Mucosa of rectum (tissue), 2 donors: Measurements from ENCODE around the gene APOL3.
A peak's percentile ranks its signal among the peaks of the same experiment; 100 is the strongest.

Experiments used
- H3K27ac ChIP-seq, 2 donors: one replicate each; pipeline ENCODE4 v1.7.0; 2013; ENCODE audit warnings: inconsistent platforms in 2 of 2, low read depth in 2 of 2, low read length in 2 of 2
- H3K27me3 ChIP-seq, 2 donors: one replicate each; pipeline ENCODE4 v1.7.0; 2013; ENCODE audit warnings: low read length in 2 of 2; ENCODE audit not compliant: control insufficient read depth in 2 of 2, insufficient read depth in 2 of 2
- H3K36me3 ChIP-seq, 2 donors: one replicate each; pipeline ENCODE4 v1.7.0; 2013; ENCODE audit warnings: low read length in 2 of 2; ENCODE audit not compliant: control insufficient read depth in 2 of 2, insufficient read depth in 2 of 2
- H3K4me1 ChIP-seq, 2 donors: one replicate each; pipeline ENCODE4 v1.7.0; 2013; ENCODE audit warnings: low read length in 2 of 2, mild to moderate bottlenecking in 1 of 2; ENCODE audit not compliant: control insufficient read depth in 2 of 2, insufficient read depth in 2 of 2
- H3K4me3 ChIP-seq, 2 donors: one replicate each; pipeline ENCODE4 v1.7.0; 2013; ENCODE audit warnings: low read length in 2 of 2
- H3K9ac ChIP-seq, 2 donors: one replicate each; pipeline ENCODE4 v1.7.0; 2013; ENCODE audit warnings: low read length in 2 of 2, low read depth in 1 of 2, mild to moderate bottlenecking in 1 of 2
- H3K9me3 ChIP-seq, 2 donors: one replicate each; pipeline ENCODE4 v1.7.0; 2013; ENCODE audit warnings: low read length in 2 of 2; ENCODE audit not compliant: control insufficient read depth in 2 of 2
- donor health status: healthy.
- donor health status: Normal muscosa, but diverticular disease.

APOL3 gene

DNA sequence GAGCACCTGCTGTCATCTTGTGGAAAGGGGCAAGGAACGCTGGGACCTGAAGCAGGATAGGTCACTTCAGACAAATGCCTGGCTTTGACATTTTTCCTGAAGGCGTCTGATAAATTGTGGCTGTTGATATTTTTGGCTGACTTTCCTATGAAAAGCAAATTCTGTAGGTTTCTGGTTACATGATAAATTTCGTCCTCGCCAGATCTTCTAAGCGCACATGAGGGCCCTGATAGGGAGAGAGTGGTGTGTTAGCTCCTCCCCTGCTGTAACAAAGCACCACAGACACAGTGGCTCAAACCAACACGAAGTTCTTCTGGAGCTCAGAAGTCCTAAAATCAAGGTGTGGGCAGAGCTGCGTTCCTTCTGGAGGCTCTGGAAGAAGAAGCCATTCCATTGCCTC is 21.5 kb upstream of the APOL3 start:
- Histone ChIP-seq H3K27ac (no peak overlapping the region), H3K4me1 (no peaks in the 10 kb centered on the region), H3K27me3 (no peaks in the 10 kb centered on the region), H3K36me3 (no peaks in the 10 kb centered on the region), H3K9me3 (no peaks in the 10 kb centered on the region), H3K9ac (no peak overlapping the region), H3K4me3 (no peak overlapping the region)

DNA sequence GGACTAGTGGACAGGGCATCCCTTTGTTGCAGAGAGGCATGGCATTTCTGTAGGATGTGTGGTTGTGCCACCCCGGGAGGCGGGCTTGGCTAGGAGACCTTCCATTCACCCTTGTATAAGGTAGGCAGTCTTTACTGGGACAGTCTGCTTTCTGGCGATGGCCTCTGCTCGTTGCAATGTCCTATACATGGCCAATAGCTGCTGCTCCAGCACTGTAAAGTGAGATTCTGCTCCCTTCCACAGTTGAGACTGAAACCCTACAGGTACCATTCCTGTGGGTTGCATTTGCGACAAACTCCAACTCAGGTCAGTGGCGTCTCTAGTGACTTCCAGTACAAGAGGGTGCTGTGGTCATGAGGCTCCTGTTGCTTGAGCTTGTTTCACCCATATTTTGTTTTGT is 20.4 kb upstream of the APOL3 start:
- Histone ChIP-seq H3K9me3 (no peaks in the 10 kb centered on the region), H3K27me3 (no peaks in the 10 kb centered on the region), H3K9ac (no peak overlapping the region), H3K4me3 (no peak overlapping the region), H3K27ac (no peak overlapping the region), H3K36me3 (no peaks in the 10 kb centered on the region), H3K4me1 (no peaks in the 10 kb centered on the region)

DNA sequence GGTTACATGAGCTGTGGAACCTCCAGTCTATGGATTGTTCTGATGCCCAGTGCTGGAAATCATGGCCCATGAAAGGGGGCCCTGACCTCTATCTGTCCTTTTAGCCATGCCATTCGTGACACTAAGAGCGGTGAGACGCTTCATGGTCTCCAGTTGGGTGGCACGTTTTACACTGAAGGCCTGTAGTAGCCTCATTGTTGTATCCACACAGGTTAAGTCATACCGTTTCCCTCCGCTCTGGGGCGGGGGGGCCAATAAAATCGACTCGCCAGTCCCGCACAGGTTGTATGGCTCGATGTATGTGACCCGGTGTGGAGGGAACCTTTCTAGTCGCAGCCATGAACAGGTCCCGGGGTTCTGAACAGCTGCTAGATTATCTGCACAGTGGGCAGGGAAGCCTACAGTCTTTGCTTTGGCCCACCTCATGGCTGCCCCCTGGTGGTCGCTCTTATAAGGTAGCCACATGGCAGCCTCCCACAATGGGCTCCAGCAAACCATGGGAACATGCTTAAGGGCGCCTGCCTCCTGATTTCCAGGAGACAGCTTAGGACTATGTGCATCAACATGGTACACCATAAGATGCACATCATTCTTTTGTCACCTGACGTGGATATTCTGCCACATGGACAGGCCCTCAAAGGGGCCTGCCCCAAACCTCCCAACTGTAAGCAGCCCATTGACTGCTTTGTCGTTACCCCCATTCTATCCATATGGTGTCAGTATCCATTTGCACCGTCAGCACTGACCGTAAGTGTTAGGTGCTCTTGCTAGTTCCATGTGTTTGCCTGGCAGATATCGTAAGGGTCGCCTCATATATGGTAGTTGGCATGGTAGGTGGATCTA is 19.7 kb upstream of the APOL3 start:
- H3K4me1 ChIP-seq: no peaks in the 10 kb centered on the region
- H3K9ac ChIP-seq: no peak overlapping the region
- no peak overlapping the region for H3K4me3 ChIP-seq
- H3K9me3 ChIP-seq: no peaks in the 10 kb centered on the region
- H3K36me3 ChIP-seq: no peaks in the 10 kb centered on the region
- H3K27ac ChIP-seq: no peak overlapping the region
- no peaks in the 10 kb centered on the region for H3K27me3 ChIP-seq

DNA sequence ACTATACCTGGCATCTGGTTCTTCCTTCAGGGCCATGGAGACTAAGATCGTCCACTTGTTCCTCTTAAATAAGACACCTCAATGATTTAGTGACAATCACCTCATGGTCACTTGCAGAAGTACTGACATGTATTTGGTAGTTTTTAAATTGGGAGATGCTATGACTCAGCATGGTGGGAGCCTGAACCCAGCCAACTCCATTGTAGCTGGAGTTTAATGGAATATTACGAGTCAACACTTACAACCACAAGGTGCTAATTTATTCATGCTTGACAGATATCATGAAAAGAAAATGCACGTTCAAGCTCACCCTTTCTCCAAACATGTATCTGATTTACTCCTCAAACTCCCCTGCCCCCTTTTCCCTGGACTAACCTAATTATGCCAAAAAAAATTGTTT is 16.6 kb upstream of the APOL3 start:
- Histone ChIP-seq H3K4me1 (no peaks in the 10 kb centered on the region), H3K9ac (no peak overlapping the region), H3K27me3 (no peaks in the 10 kb centered on the region), H3K36me3 (no peaks in the 10 kb centered on the region), H3K27ac (no peak overlapping the region), H3K4me3 (no peak overlapping the region), H3K9me3 (no peaks in the 10 kb centered on the region)

DNA sequence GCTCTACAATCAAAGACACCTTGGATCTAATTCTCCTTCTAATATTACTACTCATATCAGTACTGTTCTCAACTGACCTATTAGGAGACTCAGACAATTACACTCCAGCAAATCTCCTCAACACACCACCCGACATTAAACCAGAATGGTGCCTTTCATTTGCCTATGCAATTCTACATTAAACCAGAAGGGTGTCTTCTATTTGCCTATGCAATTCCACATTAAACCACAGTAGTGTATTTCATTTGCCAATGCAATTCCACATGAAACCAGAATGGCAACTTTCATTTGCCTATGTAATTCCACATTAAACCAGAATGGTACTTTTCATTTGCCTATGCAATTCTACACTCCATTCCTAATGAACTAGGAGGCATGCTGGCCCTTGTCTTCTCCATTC is 15.3 kb upstream of the APOL3 start:
- Histone ChIP-seq H3K36me3 (no peaks in the 10 kb centered on the region), H3K4me3 (no peak overlapping the region), H3K4me1 (no peaks in the 10 kb centered on the region), H3K9ac (no peak overlapping the region), H3K9me3 (no peaks in the 10 kb centered on the region), H3K27ac (no peak overlapping the region), H3K27me3 (no peaks in the 10 kb centered on the region)

DNA sequence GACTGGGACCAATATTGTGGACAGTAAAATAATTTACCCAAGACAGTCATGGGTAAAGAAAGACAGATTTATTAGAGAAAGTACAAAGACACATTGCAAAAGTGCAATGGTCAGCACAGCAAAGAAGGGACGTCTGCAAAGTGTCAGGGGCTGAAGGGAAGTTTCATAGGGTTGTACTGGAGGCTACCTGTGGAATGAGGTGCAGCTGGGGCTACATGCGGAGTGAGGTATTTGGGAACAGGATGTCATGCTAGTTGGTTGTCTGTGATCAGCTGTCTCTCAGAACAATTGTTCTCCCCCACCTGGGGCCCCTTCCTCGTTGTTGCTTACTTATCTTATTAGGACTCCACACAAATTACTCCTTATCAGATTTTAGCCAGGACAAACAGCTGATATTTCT is 11.4 kb upstream of the APOL3 start:
- Histone ChIP-seq H3K4me3 (no peak overlapping the region), H3K4me1 (no peaks in the 10 kb centered on the region), H3K9ac (no peak overlapping the region), H3K36me3 (no peaks in the 10 kb centered on the region), H3K27ac (no peak overlapping the region), H3K27me3 (no peaks in the 10 kb centered on the region), H3K9me3 (no peaks in the 10 kb centered on the region)

DNA sequence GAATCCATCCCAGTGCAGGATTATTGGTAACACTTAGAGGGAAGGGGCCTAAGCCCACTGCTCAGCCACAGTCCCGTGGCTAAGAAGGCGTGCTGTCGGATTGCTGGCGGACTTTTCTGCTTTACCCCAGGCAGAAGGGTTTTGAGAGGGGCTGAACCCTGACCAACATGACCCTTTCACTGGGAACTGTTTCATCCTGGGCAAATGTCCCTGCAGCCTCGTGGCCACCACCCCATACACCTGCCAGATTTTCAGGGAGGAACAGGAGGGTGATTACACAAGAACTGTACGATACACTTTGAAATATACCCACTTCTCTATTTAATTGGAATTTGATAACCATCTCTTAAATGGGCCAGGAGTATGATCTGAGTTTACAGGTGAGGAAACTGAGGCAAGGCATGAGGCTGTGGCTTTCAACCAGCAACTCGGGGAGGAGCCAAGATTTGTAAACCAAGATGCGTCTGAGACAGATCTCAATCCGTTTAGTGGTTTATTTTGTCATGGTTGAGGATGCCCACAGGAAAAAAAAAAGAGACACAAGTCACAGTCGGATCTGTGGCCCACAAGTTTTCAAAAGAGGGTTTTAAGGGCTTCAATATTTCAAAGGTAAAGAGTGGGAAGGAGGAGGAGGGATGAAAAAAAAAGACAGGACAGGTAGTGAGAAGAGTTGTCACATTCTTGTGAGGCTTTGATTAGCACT is 6.1 kb upstream of the APOL3 start:
- H3K4me3 ChIP-seq: no peak overlapping the region
- H3K4me1 ChIP-seq: peaks cover 0 to 9% of the 10 kb centered on the region in 2 donors
- H3K27ac ChIP-seq: peak overlapping the region in 1 of 2 donors; percentile 26
- no peaks in the 10 kb centered on the region for H3K36me3 ChIP-seq
- H3K27me3 ChIP-seq: no peaks in the 10 kb centered on the region
- no peak overlapping the region for H3K9ac ChIP-seq
- no peaks in the 10 kb centered on the region for H3K9me3 ChIP-seq

DNA sequence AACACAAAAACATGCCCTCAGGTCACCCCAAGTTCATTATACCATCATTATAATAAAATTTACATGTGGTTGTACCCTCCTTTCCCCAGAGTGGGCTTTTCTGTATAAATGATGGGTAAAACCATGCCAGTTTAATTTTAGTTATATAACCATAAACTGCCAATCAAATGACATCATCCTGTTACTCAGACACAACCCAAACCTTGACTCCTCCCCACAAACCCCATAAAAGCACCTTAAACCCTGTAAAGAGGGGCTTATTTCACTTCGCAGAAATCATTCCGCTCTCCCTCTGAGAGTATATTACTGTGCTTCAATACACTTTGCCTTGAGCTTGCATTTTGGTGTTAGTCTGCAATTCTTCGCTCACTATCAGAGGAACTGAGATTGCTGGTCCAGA is 5.5 kb upstream of the APOL3 start:
- H3K4me1 ChIP-seq: peaks cover 4 to 9% of the 10 kb centered on the region in 2 donors
- peak overlapping the region in 1 of 2 donors; percentile 26 for H3K27ac ChIP-seq
- H3K9ac ChIP-seq: no peak overlapping the region
- H3K9me3 ChIP-seq: no peaks in the 10 kb centered on the region
- H3K36me3 ChIP-seq: no peaks in the 10 kb centered on the region
- H3K4me3 ChIP-seq: no peak overlapping the region
- H3K27me3 ChIP-seq: no peaks in the 10 kb centered on the region

DNA sequence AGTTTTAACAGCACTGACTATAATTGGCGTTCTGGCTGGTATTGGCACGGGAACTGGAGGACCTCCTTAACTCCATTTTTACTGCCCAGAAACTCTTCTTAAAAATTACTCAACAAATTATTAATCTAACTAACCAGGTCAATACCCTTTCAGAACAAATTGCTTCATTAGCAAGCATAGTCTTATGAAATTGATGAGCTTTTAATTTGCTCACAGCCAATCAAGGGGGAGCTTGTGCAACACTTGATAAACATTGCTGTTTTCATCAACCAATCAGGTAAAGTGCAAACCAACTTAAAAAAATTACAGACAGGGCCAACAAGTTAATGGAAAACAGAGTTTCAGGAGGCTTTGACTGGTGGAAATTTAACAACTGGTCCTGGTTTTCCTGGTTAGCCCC is 4.6 kb upstream of the APOL3 start:
- Histone ChIP-seq H3K4me1 (peaks cover 7 to 10% of the 10 kb centered on the region in 2 donors), H3K36me3 (no peaks in the 10 kb centered on the region), H3K27me3 (no peaks in the 10 kb centered on the region), H3K9me3 (no peaks in the 10 kb centered on the region), H3K4me3 (no peak overlapping the region), H3K9ac (no peak overlapping the region), H3K27ac (no peak overlapping the region)

DNA sequence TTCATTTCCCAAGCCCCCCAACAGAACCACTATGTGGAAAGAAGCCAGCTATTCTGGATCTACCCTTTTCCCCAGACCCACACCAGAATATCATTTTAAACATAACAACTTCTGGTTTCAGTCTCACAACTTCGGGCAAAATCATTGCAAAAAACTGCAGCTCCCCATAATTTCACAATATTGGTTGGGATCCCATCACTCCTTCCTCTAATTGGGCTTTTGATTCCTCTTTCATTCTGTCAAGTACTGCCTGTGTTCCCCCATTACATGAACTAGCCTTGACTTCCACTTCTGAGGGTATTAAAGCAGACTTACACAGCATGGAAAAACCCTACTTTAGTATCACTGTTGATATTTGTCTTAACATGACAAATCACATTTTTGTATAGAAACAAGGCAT is 4.1 kb upstream of the APOL3 start:
- H3K4me3 ChIP-seq: no peak overlapping the region
- peaks cover 9 to 11% of the 10 kb centered on the region in 2 donors for H3K4me1 ChIP-seq
- peak overlapping the region in 1 of 2 donors; percentile 18 for H3K27ac ChIP-seq
- H3K36me3 ChIP-seq: no peaks in the 10 kb centered on the region
- no peaks in the 10 kb centered on the region for H3K27me3 ChIP-seq
- H3K9ac ChIP-seq: no peak overlapping the region
- no peaks in the 10 kb centered on the region for H3K9me3 ChIP-seq
